Measurements from ENCODE around the gene USP6NL.

DNA sequence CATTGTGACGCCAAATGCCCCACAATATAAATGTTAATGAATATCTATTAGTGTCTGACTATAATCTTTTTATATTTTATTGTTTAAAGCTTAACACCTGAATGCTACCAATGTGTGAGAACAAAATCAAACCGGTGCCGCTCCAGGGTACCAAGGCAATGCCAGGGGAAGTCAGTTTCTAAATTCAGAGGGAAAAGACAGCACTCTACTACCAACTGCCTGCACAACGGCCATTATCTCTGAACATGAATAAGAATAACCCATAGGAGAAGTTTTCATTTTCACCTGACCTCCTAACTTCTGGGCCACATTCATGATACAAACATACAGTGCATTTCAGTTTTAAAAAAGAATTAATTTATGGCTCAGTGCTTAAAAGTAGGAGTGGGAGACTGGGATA is 21.7 kb downstream of the USP6NL start:
- no peak for TF ChIP-seq ZBTB7B (CRISPR knock-in tag; IDR thresholded peaks at IDR 0.05)
- TF ChIP-seq EP300 (IDR thresholded peaks at IDR 0.05; ENCODE audit: low read depth in 2 of 2, low read length in 2 of 2) = no peak
- TF ChIP-seq EP300 (CRISPR knock-in tag; IDR thresholded peaks at IDR 0.05; ENCODE audit: borderline replicate concordance) = no peak
- TF ChIP-seq GATAD1 (CRISPR knock-in tag; IDR thresholded peaks at IDR 0.05) = no peak
- no peak for TF ChIP-seq TFDP2 (CRISPR knock-in tag; IDR thresholded peaks at IDR 0.05)
- TF ChIP-seq MTA3 (CRISPR knock-in tag; IDR thresholded peaks at IDR 0.05) = no peak
- TF ChIP-seq ZNF142 (CRISPR knock-in tag; IDR thresholded peaks at IDR 0.05) = no peak

Data from HepG2 (cell line).